ENCODE results near the gene RAB40B.
A peak's percentile ranks its signal among the peaks of the same experiment; 100 is the strongest.

The RAB40B gene

GRCh38 chr17:82710499-82711232 lies 12.2 kb upstream of the RAB40B start:
- Histone ChIP-seq H3K9ac (ENCODE audit: low read length) (no peak overlapping the region), H3K9me3 (ENCODE audit: control insufficient read depth, insufficient read depth, low read depth, low read length) (no peaks in the 10 kb centered on the region), H3K36me3 (ENCODE audit: control insufficient read depth, insufficient read depth, low read length) (no peaks in the 10 kb centered on the region), H3K27me3 (ENCODE audit: control insufficient read depth, insufficient read depth, low read length) (peaks cover 8% of the 10 kb centered on the region; the same call in 1 of the 2 replicates), H3K4me3 (ENCODE audit: low read depth, low read length) (no peak overlapping the region), H3K27ac (ENCODE audit: low read depth, low read length) (no peak overlapping the region), H3K4me1 (ENCODE audit: control insufficient read depth, insufficient read depth, low read length) (peaks cover under 1% of the 10 kb centered on the region; the same call in 1 of the 2 replicates)

GRCh38 chr17:82709676-82710498 lies 11.4 kb upstream of the RAB40B start:
- Histone ChIP-seq H3K4me1 (ENCODE audit: control insufficient read depth, insufficient read depth, low read length) (no peaks in the 10 kb centered on the region), H3K9ac (ENCODE audit: low read length) (no peak overlapping the region), H3K27ac (ENCODE audit: low read depth, low read length) (no peak overlapping the region), H3K36me3 (ENCODE audit: control insufficient read depth, insufficient read depth, low read length) (no peaks in the 10 kb centered on the region), H3K27me3 (ENCODE audit: control insufficient read depth, insufficient read depth, low read length) (peaks cover 6% of the 10 kb centered on the region; the same call in 1 of the 2 replicates), H3K4me3 (ENCODE audit: low read depth, low read length) (no peak overlapping the region), H3K9me3 (ENCODE audit: control insufficient read depth, insufficient read depth, low read depth, low read length) (no peaks in the 10 kb centered on the region)

GRCh38 chr17:82709024-82709675 lies 10.7 kb upstream of the RAB40B start:
- Histone ChIP-seq H3K4me1 (ENCODE audit: control insufficient read depth, insufficient read depth, low read length) (no peaks in the 10 kb centered on the region), H3K27ac (ENCODE audit: low read depth, low read length) (no peak overlapping the region), H3K4me3 (ENCODE audit: low read depth, low read length) (no peak overlapping the region), H3K27me3 (ENCODE audit: control insufficient read depth, insufficient read depth, low read length) (peaks cover 6% of the 10 kb centered on the region; the same call in 1 of the 2 replicates), H3K9me3 (ENCODE audit: control insufficient read depth, insufficient read depth, low read depth, low read length) (no peaks in the 10 kb centered on the region), H3K36me3 (ENCODE audit: control insufficient read depth, insufficient read depth, low read length) (no peaks in the 10 kb centered on the region), H3K9ac (ENCODE audit: low read length) (no peak overlapping the region)

- peaks cover 3% of the 10 kb centered on the region; the same call in 1 of the 2 replicates for H3K27me3 ChIP-seq (ENCODE audit: control insufficient read depth, insufficient read depth, low read length)
- H3K4me1 ChIP-seq (ENCODE audit: control insufficient read depth, insufficient read depth, low read length): no peaks in the 10 kb centered on the region
- no peak overlapping the region for H3K4me3 ChIP-seq (ENCODE audit: low read depth, low read length)
- H3K9me3 ChIP-seq (ENCODE audit: control insufficient read depth, insufficient read depth, low read depth, low read length): no peaks in the 10 kb centered on the region
- H3K9ac ChIP-seq (ENCODE audit: low read length): no peak overlapping the region
- H3K27ac ChIP-seq (ENCODE audit: low read depth, low read length): no peak overlapping the region
- H3K36me3 ChIP-seq (ENCODE audit: control insufficient read depth, insufficient read depth, low read length): no peaks in the 10 kb centered on the region
These were observed 7.3 kb upstream of the RAB40B start for GRCh38 chr17:82705756-82706155.

GRCh38 chr17:82704886-82705285 lies 6.4 kb upstream of the RAB40B start:
- Histone ChIP-seq H3K4me3 (ENCODE audit: low read depth, low read length) (no peak overlapping the region), H3K9ac (ENCODE audit: low read length) (no peak overlapping the region), H3K27ac (ENCODE audit: low read depth, low read length) (no peak overlapping the region), H3K4me1 (ENCODE audit: control insufficient read depth, insufficient read depth, low read length) (no peaks in the 10 kb centered on the region), H3K9me3 (ENCODE audit: control insufficient read depth, insufficient read depth, low read depth, low read length) (no peaks in the 10 kb centered on the region), H3K36me3 (ENCODE audit: control insufficient read depth, insufficient read depth, low read length) (no peaks in the 10 kb centered on the region), H3K27me3 (ENCODE audit: control insufficient read depth, insufficient read depth, low read length) (peaks cover 12% of the 10 kb centered on the region)

GRCh38 chr17:82703935-82704865 lies 5.7 kb upstream of the RAB40B start:
- Histone ChIP-seq H3K9ac (ENCODE audit: low read length) (no peak overlapping the region), H3K36me3 (ENCODE audit: control insufficient read depth, insufficient read depth, low read length) (no peaks in the 10 kb centered on the region), H3K9me3 (ENCODE audit: control insufficient read depth, insufficient read depth, low read depth, low read length) (no peaks in the 10 kb centered on the region), H3K27ac (ENCODE audit: low read depth, low read length) (no peak overlapping the region), H3K4me1 (ENCODE audit: control insufficient read depth, insufficient read depth, low read length) (no peaks in the 10 kb centered on the region), H3K4me3 (ENCODE audit: low read depth, low read length) (no peak overlapping the region), H3K27me3 (ENCODE audit: control insufficient read depth, insufficient read depth, low read length) (peaks cover 18% of the 10 kb centered on the region)

GRCh38 chr17:82703036-82703745 lies 4.7 kb upstream of the RAB40B start:
- H3K27me3 ChIP-seq (ENCODE audit: control insufficient read depth, insufficient read depth, low read length): peaks cover 21% of the 10 kb centered on the region
- no peaks in the 10 kb centered on the region for H3K9me3 ChIP-seq (ENCODE audit: control insufficient read depth, insufficient read depth, low read depth, low read length)
- H3K4me3 ChIP-seq (ENCODE audit: low read depth, low read length): no peak overlapping the region
- no peak overlapping the region for H3K9ac ChIP-seq (ENCODE audit: low read length)
- no peak overlapping the region for H3K27ac ChIP-seq (ENCODE audit: low read depth, low read length)
- no peaks in the 10 kb centered on the region for H3K36me3 ChIP-seq (ENCODE audit: control insufficient read depth, insufficient read depth, low read length)
- H3K4me1 ChIP-seq (ENCODE audit: control insufficient read depth, insufficient read depth, low read length): no peaks in the 10 kb centered on the region

- no peak overlapping the region for H3K9ac ChIP-seq (ENCODE audit: low read length)
- no peak overlapping the region for H3K27ac ChIP-seq (ENCODE audit: low read depth, low read length)
These were observed 3.9 kb upstream of the RAB40B start for GRCh38 chr17:82702231-82702927.

GRCh38 chr17:82699551-82699950 lies 1.1 kb upstream of the RAB40B start:
- Histone ChIP-seq H3K27me3 (ENCODE audit: control insufficient read depth, insufficient read depth, low read length) (peaks cover 50% of the 10 kb centered on the region), H3K4me1 (ENCODE audit: control insufficient read depth, insufficient read depth, low read length) (peaks cover 8% of the 10 kb centered on the region; the same call in 1 of the 2 replicates), H3K4me3 (ENCODE audit: low read depth, low read length) (peak overlapping the region; percentile 76)

More at GRCh38 chr17:82702231-82702927, 3.9 kb upstream of the RAB40B start:
- H3K4me1 ChIP-seq (ENCODE audit: control insufficient read depth, insufficient read depth, low read length): peaks cover under 1% of the 10 kb centered on the region; the same call in 1 of the 2 replicates
- H3K27me3 ChIP-seq (ENCODE audit: control insufficient read depth, insufficient read depth, low read length): peaks cover 29% of the 10 kb centered on the region
- no peaks in the 10 kb centered on the region for H3K9me3 ChIP-seq (ENCODE audit: control insufficient read depth, insufficient read depth, low read depth, low read length)
- H3K4me3 ChIP-seq (ENCODE audit: low read depth, low read length): no peak overlapping the region
- no peaks in the 10 kb centered on the region for H3K36me3 ChIP-seq (ENCODE audit: control insufficient read depth, insufficient read depth, low read length)

More at GRCh38 chr17:82699551-82699950, 1.1 kb upstream of the RAB40B start:
- Histone ChIP-seq H3K9ac (ENCODE audit: low read length) (no peak overlapping the region), H3K36me3 (ENCODE audit: control insufficient read depth, insufficient read depth, low read length) (no peaks in the 10 kb centered on the region), H3K27ac (ENCODE audit: low read depth, low read length) (no peak overlapping the region), H3K9me3 (ENCODE audit: control insufficient read depth, insufficient read depth, low read depth, low read length) (peaks cover 5% of the 10 kb centered on the region)
